Psoas muscle (tissue), 8 donors: ENCODE measurements around the gene YY1AP1. TPM values are rescaled to one million over a fixed set of nuclear protein-coding genes. Genes with fewer than 3 reads are reported as not detected.

Source experiments
- ATAC-seq, 4 donors: fragments of 200-7000 bp; cut with Tn5 transposase; one replicate each; pipeline ENCODE4 v1.9.1; 2020; ENCODE audit warnings: moderate library complexity in 3 of 4, mild to moderate bottlenecking in 2 of 4
- DNase-seq, 2 donors: peaks; one replicate each; pipeline ENCODE4 v3.0.0-alpha.2; 2020
- H3K27ac ChIP-seq: fragments of 200-600 bp; one replicate; pipeline ENCODE4 v1.8.0; 2022
- H3K27me3 ChIP-seq, 3 donors: fragments of 200-600 bp in 1 of 3; one replicate each; pipeline versions ENCODE4 v1.6.1 to v1.8.0; 2013 to 2022; ENCODE audit warnings: low read length in 2 of 3, mild to moderate bottlenecking in 2 of 3, moderate library complexity in 1 of 3; ENCODE audit not compliant: insufficient read depth in 3 of 3
- H3K36me3 ChIP-seq, 2 donors: fragments of 200-600 bp in 1 of 2; one replicate each; pipeline versions ENCODE4 v1.6.1 to v1.8.0; 2013 to 2022; ENCODE audit warnings: low read depth in 1 of 2, mild to moderate bottlenecking in 1 of 2, moderate library complexity in 1 of 2; ENCODE audit not compliant: insufficient read depth in 1 of 2
- H3K4me1 ChIP-seq: fragments of 200-600 bp; one replicate; pipeline ENCODE4 v1.8.0; 2022
- H3K4me3 ChIP-seq: fragments of 200-600 bp; one replicate; pipeline ENCODE4 v1.8.0; 2022; ENCODE audit warnings: mild to moderate bottlenecking
- H3K9me3 ChIP-seq: fragments of 200-600 bp; one replicate; pipeline ENCODE4 v1.8.0; 2022
- WGBS, 3 donors: extraction: QIAGEN DNeasy Blood & Tissue Kit; methylation state at CpG; one replicate each; pipeline versions ENCODE4 v1.1.6 to v1.1.7; 2013; 5-methylcytosine and 5-hydroxymethylcytosine counted together
- intact Hi-C, 2 donors: fragments of 100-400 bp; cut with DNase I; formaldehyde crosslinking; loops; one replicate each; pipeline versions ENCODE4 v1.11.0 to v1.14.2; 2022
- polyA plus RNA-seq, 3 donors: library from polyadenylated mRNA; stranded (reverse); fragments of 200-250 nt; gene quantifications; one replicate each; pipeline ENCODE4 v1.2.3, GENCODE V29; 2013
- total RNA-seq, 4 donors: library from RNA; stranded (reverse); fragmentation: NEBNext Ultra II Directional in 2 of 4; extraction: Animal tissue kit (Norgen Biotek cat#: 25700) in 2 of 4; gene quantifications; one replicate each; pipeline versions ENCODE4 v1.2.1 to v1.2.4, GENCODE V29; 2021 to 2023
- TF ChIP-seq, protein P1 (sequence below): fragments of 200-600 bp; IDR thresholded peaks from one replicate; pipeline ENCODE4 v1.8.0; 2022; ENCODE audit warnings: antibody characterized with exemption
- donor health status: healthy with polysubstance abuse.
- donor health status: DM: no; HTN: no; CAD: no; lungs with moderate emphysema.
- donor health status: Bipolar disorder and iron deficiency.
- donor health status: healthy.
- donor health status: DM: yes; HTN: yes; CAD: no.
- donor health status: DM: no; HTN: no; CAD: no.
- donor health status: DM: no; HTN: no; CAD: no.
- donor health status: DM: yes; HTN: yes; CAD: no.

The YY1AP1 gene
- total and polyA plus RNA-seq, 7 donors = 58.3 to 105 (median 80.0) TPM

GRCh38 chr1:155609515-155610256 is 78.9 kb downstream of the YY1AP1 start, which contains the start of gene MSTO1:
Gene MSTO1 (plus strand): TSS chr1:155610218. CDS start chr1:155610249, 31 bp downstream.
- intact Hi-C loops = no loop called here
- Histone ChIP-seq H3K27me3 (no peaks in the 10 kb centered on the region), H3K4me3 (peak within 1 kb of the TSS; percentile 85), H3K9me3 (no peaks in the 10 kb centered on the region), H3K36me3 (peaks cover 0 to 16% of the 10 kb centered on the region in 2 donors), H3K27ac (peak within 1 kb of the TSS; percentile 86), H3K4me1 (no peaks in the 10 kb centered on the region)
- ATAC-seq = peak; percentile 99
- TF ChIP-seq, protein P1, sequence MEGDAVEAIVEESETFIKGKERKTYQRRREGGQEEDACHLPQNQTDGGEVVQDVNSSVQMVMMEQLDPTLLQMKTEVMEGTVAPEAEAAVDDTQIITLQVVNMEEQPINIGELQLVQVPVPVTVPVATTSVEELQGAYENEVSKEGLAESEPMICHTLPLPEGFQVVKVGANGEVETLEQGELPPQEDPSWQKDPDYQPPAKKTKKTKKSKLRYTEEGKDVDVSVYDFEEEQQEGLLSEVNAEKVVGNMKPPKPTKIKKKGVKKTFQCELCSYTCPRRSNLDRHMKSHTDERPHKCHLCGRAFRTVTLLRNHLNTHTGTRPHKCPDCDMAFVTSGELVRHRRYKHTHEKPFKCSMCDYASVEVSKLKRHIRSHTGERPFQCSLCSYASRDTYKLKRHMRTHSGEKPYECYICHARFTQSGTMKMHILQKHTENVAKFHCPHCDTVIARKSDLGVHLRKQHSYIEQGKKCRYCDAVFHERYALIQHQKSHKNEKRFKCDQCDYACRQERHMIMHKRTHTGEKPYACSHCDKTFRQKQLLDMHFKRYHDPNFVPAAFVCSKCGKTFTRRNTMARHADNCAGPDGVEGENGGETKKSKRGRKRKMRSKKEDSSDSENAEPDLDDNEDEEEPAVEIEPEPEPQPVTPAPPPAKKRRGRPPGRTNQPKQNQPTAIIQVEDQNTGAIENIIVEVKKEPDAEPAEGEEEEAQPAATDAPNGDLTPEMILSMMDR = no peak
- DNase-seq = peak; percentile 96 to 97
- 7 to 9% (median 9%) methylated on average over 37 to 46 of the region's 47 CpGs for WGBS, 3 donors

Other genes starting within 250 kb of the YY1AP1 start
- 10 to 100 TPM; 41.6 to 52.0 (median 47.6) TPM for gene ASH1L, start 126.0 kb downstream of the YY1AP1 start, total RNA-seq
- 10 to 100 TPM in 1 of 3 donors, 1 to 10 TPM in 2; 6.5 to 29.0 (median 7.8) TPM for gene ASH1L, start 126.0 kb downstream of the YY1AP1 start, polyA plus RNA-seq
- 10 to 100 TPM in 1 of 4 donors, 1 to 10 TPM in 3; 7.6 to 15.3 (median 9.6) TPM for gene MSTO1, start 78.6 kb downstream of the YY1AP1 start, total RNA-seq
- gene MSTO1, start 78.6 kb downstream of the YY1AP1 start, polyA plus RNA-seq = 10 to 100 TPM in 1 of 3 donors, 1 to 10 TPM in 2; 4.5 to 12.7 (median 7.5) TPM
- gene DAP3, start 317 bp upstream of the YY1AP1 start, total RNA-seq = 100 to 1,000 TPM in 2 of 4 donors, 10 to 100 TPM in 2; 82.3 to 120 (median 96.1) TPM
- 100 to 1,000 TPM; 108 to 145 (median 137) TPM for gene DAP3, start 317 bp upstream of the YY1AP1 start, polyA plus RNA-seq
- 10 to 100 TPM; 21.0 to 29.9 (median 24.1) TPM for gene GON4L, start 168.4 kb upstream of the YY1AP1 start, total RNA-seq
- gene GON4L, start 168.4 kb upstream of the YY1AP1 start, polyA plus RNA-seq = 10 to 100 TPM; 10.6 to 16.6 (median 12.0) TPM
- gene SYT11, start 170.8 kb upstream of the YY1AP1 start, total RNA-seq = 1 to 10 TPM; 1.5 to 5.0 (median 3.0) TPM
- gene SYT11, start 170.8 kb upstream of the YY1AP1 start, polyA plus RNA-seq = 1 to 10 TPM; 2.0 to 4.5 (median 2.8) TPM
- gene RIT1, start 222.6 kb upstream of the YY1AP1 start, total RNA-seq = 10 to 100 TPM; 11.1 to 16.9 (median 12.8) TPM
- gene RIT1, start 222.6 kb upstream of the YY1AP1 start, polyA plus RNA-seq = 10 to 100 TPM in 2 of 3 donors, 1 to 10 TPM in 1; 5.1 to 11.0 (median 10.4) TPM
- gene KHDC4, start 245.6 kb upstream of the YY1AP1 start, total RNA-seq = 10 to 100 TPM; 16.4 to 26.1 (median 23.1) TPM
- gene KHDC4, start 245.6 kb upstream of the YY1AP1 start, polyA plus RNA-seq = 10 to 100 TPM; 11.0 to 33.1 (median 11.2) TPM